HCT116 (cell line): ENCODE data around the gene COG2.

Experiments
- CBX3 ChIP-seq: IDR thresholded peaks from 2 replicates; pipeline ENCODE4 v1.6.1; 2012; ENCODE audit warnings: low read depth
- EZH2 ChIP-seq: fragments of 200-600 bp; sonication (generic); IDR thresholded peaks from 2 replicates; pipeline ENCODE4 v1.6.1; 2017; ENCODE audit warnings: antibody characterized with exemption, mixed run types
- POLR2A ChIP-seq: IDR thresholded peaks from 2 replicates; pipeline ENCODE4 v1.7.0; 2011; ENCODE audit warnings: borderline replicate concordance; ENCODE audit not compliant: insufficient read depth, insufficient read length; ENCODE audit errors: extremely low read depth
- POLR2AphosphoS5 ChIP-seq: IDR thresholded peaks from 2 replicates; pipeline ENCODE4 v1.6.1; 2011; ENCODE audit warnings: mild to moderate bottlenecking, low read depth, low read length, moderate library complexity
- RAD21 ChIP-seq: IDR thresholded peaks from 2 replicates; pipeline ENCODE4 v1.6.1; 2012; ENCODE audit warnings: low read depth, mild to moderate bottlenecking
- SIN3A ChIP-seq: IDR thresholded peaks from 2 replicates; pipeline ENCODE4 v1.6.1; 2012; ENCODE audit warnings: low read depth
- SP1 ChIP-seq: IDR thresholded peaks from 2 replicates; pipeline ENCODE4 v1.6.1; 2012; ENCODE audit warnings: low read depth
- SRF ChIP-seq: IDR thresholded peaks from 2 replicates; pipeline ENCODE4 v1.6.1; 2012; ENCODE audit warnings: low read depth
- TCF7L2 ChIP-seq: IDR thresholded peaks from 2 replicates; pipeline ENCODE4 v1.7.0; 2011; ENCODE audit warnings: borderline replicate concordance, inconsistent platforms; ENCODE audit not compliant: insufficient read depth, insufficient read length; ENCODE audit errors: extremely low read depth
- YY1 ChIP-seq: IDR thresholded peaks from 2 replicates; pipeline ENCODE4 v1.6.1; 2011; ENCODE audit warnings: low read length, low read depth, moderate library complexity, mild to moderate bottlenecking; ENCODE audit not compliant: insufficient replicate concordance; ENCODE audit errors: extremely low read depth
- TF ChIP-seq, protein P1 (sequence below), 3 experiments: fragments of 200-600 bp in 1 of 3; sonication (generic) in 1 of 3; IDR thresholded peaks in 2 of 3; conservative IDR thresholded peaks in 1 of 3; 2 replicates each; pipeline ENCODE4 v1.5.1; 2012 to 2017; ENCODE audit warnings: low read depth in 2 of 3, low read length in 2 of 3, antibody characterized with exemption in 1 of 3, borderline replicate concordance in 1 of 3, control low read depth in 1 of 3, mild to moderate bottlenecking in 1 of 3, mixed read lengths in 1 of 3, mixed run types in 1 of 3, moderate library complexity in 1 of 3; ENCODE audit not compliant: insufficient read depth in 1 of 3
- TF ChIP-seq, protein P2 (sequence below): IDR thresholded peaks from 2 replicates; pipeline ENCODE4 v1.6.1; 2012

DNA sequence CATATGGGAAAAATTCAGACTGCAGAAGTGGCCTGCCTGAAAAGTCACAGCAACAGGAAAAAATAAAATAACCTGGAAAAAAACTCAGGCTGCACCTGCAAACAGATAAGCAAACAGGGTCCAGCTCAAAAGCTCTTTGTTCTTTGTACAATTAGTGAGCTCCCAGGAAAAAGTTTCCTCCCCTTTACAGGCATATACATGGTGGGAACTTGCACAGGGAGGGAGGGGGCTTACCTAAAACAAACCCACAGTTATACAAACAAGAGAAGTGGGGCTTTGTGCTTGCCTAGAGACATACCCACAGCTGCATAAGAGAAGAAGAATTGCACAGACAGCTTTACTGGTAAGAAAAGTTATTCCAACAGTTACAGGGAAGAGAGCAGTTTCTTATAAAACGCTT is 31.7 kb upstream of the COG2 start:
- TF ChIP-seq POLR2A: no peak
- no peak for TF ChIP-seq POLR2AphosphoS5
- no peak for TF ChIP-seq SIN3A
- TF ChIP-seq, protein P1, sequence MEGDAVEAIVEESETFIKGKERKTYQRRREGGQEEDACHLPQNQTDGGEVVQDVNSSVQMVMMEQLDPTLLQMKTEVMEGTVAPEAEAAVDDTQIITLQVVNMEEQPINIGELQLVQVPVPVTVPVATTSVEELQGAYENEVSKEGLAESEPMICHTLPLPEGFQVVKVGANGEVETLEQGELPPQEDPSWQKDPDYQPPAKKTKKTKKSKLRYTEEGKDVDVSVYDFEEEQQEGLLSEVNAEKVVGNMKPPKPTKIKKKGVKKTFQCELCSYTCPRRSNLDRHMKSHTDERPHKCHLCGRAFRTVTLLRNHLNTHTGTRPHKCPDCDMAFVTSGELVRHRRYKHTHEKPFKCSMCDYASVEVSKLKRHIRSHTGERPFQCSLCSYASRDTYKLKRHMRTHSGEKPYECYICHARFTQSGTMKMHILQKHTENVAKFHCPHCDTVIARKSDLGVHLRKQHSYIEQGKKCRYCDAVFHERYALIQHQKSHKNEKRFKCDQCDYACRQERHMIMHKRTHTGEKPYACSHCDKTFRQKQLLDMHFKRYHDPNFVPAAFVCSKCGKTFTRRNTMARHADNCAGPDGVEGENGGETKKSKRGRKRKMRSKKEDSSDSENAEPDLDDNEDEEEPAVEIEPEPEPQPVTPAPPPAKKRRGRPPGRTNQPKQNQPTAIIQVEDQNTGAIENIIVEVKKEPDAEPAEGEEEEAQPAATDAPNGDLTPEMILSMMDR (IDR thresholded peaks at IDR 0.05 in 2 of 3, conservative IDR thresholded peaks at IDR 0.05 in 1 of 3; ENCODE audit: borderline replicate concordance in 1 of 3, insufficient read depth in 1 of 3, low read depth in 2 of 3, low read length in 2 of 3): no peak
- no peak for TF ChIP-seq TCF7L2
- TF ChIP-seq, protein P2, sequence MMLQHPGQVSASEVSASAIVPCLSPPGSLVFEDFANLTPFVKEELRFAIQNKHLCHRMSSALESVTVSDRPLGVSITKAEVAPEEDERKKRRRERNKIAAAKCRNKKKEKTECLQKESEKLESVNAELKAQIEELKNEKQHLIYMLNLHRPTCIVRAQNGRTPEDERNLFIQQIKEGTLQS: no peak
- no peak for TF ChIP-seq SP1
- TF ChIP-seq EZH2: no peak
- no peak for TF ChIP-seq YY1
- TF ChIP-seq CBX3: no peak
- no peak for TF ChIP-seq SRF
- TF ChIP-seq RAD21: no peak
